ENCODE data around the gene AKAP13. TPM values are rescaled to one million over a fixed set of nuclear protein-coding genes. Genes with fewer than 3 reads are reported as not detected.
A peak's percentile ranks its signal among the peaks of the same experiment; 100 is the strongest.

AKAP13 gene
- total and polyA plus RNA-seq, 2 of the 13 experiments (the other 11 are each of a cell fraction or from before 2014, with no cell fraction given) = 6.7 to 27.1 TPM

DNA sequence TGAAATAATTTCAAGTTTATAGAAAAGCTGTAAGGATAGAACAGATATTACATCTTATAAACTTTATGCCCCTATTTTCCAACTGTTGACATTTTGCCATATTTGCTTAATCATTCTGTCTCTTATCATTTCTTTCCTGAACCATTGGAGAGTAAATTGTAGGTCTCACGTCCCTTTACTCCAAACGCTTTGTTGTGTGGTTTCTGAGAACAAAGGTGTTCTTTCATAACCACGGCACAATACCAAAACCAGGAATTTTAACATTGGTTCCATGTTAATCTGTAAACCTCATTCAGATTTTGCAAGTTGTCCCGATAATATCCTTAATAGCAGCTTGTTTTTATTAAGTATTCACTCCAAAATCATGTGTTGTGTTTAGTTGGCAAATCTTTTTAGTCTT lies 134.8 kb downstream of the AKAP13 start (continued):
- TF ChIP-seq PTBP1 (IDR thresholded peaks at IDR 0.05; ENCODE audit: low read depth, low read length, poor library complexity, severe bottlenecking) (no peak), ZEB1 (IDR thresholded peaks at IDR 0.05; ENCODE audit: insufficient replicate concordance, low read depth) (no peak), ZNF713 (CRISPR knock-in tag; IDR thresholded peaks at IDR 0.05) (no peak), IRF2 (CRISPR knock-in tag; IDR thresholded peaks at IDR 0.05) (no peak), CBX2 (IDR thresholded peaks at IDR 0.05; ENCODE audit: low read depth, low read length) (no peak), CBX2 (CRISPR knock-in tag; IDR thresholded peaks at IDR 0.05; ENCODE audit: low read depth) (no peak), KDM3A (CRISPR knock-in tag; IDR thresholded peaks at IDR 0.05; ENCODE audit: low read depth) (no peak), ZNF501 (CRISPR knock-in tag; IDR thresholded peaks at IDR 0.05) (no peak), ZNF562 (CRISPR knock-in tag; IDR thresholded peaks at IDR 0.05; ENCODE audit: borderline replicate concordance) (no peak), ZNF563 (CRISPR knock-in tag; IDR thresholded peaks at IDR 0.05) (no peak), KAT8 (CRISPR knock-in tag; IDR thresholded peaks at IDR 0.05) (peak; percentile 47; the same call in 1 of the 2 replicates), ZNF331 (CRISPR knock-in tag; IDR thresholded peaks at IDR 0.05) (0 out of 2 replicates have a peak, but pooled peaks have one; percentile 28), FOXM1 (CRISPR knock-in tag; IDR thresholded peaks at IDR 0.05) (no peak), POLR2AphosphoS5 (IDR thresholded peaks at IDR 0.05; ENCODE audit: low read depth, low read length) (no peak), PLRG1 (conservative IDR thresholded peaks at IDR 0.05) (no peak), CHD2 (IDR thresholded peaks at IDR 0.05; ENCODE audit: low read depth, low read length) (no peak), TMF1 (CRISPR knock-in tag; IDR thresholded peaks at IDR 0.05; ENCODE audit: low read depth) (no peak)
- TF ChIP-seq, protein P1, sequence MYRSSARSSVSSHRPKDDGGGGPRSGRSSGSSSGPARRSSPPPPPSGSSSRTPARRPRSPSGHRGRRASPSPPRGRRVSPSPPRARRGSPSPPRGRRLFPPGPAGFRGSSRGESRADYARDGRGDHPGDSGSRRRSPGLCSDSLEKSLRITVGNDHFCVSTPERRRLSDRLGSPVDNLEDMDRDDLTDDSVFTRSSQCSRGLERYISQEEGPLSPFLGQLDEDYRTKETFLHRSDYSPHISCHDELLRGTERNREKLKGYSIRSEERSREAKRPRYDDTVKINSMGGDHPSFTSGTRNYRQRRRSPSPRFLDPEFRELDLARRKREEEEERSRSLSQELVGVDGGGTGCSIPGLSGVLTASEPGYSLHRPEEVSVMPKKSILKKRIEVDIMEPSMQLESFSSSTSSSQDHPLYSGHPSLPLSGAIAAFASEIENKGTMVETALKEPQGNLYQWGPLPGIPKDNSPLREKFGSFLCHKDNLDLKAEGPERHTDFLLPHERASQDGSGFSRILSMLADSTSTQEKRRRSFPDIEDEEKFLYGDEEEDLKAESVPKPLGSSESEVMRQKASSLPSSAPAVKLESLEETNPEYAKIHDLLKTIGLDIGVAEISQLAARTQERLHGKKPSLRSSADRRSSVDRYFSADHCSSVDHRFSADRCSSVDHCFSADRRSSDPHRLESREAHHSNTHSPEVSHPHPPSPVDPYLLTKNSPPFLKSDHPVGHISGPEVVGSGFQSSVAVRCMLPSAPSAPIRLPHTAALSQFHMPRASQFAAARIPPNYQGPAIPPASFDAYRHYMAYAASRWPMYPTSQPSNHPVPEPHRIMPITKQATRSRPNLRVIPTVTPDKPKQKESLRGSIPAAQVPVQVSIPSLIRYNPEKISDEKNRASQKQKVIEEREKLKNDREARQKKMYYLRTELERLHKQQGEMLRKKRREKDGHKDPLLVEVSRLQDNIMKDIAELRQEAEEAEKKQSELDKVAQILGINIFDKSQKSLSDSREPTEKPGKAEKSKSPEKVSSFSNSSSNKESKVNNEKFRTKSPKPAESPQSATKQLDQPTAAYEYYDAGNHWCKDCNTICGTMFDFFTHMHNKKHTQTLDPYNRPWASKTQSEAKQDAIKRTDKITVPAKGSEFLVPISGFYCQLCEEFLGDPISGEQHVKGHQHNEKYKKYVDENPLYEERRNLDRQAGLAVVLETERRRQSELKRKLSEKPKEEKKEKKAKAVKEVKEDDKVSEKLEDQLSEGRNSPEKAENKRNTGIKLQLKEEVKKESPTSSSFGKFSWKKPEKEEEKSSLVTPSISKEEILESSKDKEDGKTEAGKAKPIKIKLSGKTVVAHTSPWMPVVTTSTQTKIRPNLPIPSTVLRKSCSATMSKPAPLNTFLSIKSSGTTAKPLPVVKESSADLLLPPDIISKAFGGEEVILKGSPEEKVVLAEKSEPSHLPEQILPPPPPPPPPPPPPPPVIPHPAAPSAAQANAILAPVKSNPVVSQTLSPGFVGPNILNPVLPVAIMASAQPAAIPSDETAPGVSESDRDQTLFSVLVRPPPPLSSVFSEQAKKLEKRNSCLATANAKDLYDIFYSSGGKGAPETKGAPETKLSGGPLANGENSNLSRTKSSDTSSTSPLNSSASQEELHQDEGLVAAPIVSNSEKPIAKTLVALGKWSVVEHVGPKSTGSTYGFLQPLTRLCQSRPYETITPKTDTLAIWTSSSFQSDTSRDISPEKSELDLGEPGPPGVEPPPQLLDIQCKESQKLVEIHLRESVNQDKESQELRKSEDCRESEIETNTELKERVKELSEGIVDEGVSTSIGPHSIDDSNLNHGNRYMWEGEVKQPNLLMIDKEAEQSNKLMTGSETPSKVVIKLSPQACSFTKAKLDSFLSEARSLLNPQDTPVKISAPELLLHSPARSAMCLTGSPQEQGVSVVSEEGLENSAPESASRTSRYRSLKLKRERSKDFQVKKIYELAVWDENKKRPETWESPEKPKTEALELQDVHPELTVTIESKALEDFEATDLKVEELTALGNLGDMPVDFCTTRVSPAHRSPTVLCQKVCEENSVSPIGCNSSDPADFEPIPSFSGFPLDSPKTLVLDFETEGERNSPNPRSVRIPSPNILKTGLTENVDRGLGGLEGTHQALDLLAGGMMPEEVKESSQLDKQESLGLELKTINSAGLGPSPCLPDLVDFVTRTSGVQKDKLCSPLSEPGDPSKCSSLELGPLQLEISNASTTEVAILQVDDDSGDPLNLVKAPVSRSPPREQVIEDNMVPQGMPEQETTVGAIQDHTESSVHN (CRISPR knock-in tag; IDR thresholded peaks at IDR 0.05) = no peak
- TF ChIP-seq, protein P2, sequence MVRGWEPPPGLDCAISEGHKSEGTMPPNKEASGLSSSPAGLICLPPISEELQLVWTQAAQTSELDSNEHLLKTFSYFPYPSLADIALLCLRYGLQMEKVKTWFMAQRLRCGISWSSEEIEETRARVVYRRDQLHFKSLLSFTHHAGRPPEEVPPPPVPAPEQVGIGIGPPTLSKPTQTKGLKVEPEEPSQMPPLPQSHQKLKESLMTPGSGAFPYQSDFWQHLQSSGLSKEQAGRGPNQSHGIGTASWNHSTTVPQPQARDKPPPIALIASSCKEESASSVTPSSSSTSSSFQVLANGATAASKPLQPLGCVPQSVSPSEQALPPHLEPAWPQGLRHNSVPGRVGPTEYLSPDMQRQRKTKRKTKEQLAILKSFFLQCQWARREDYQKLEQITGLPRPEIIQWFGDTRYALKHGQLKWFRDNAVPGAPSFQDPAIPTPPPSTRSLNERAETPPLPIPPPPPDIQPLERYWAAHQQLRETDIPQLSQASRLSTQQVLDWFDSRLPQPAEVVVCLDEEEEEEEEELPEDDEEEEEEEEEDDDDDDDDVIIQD (CRISPR knock-in tag; IDR thresholded peaks at IDR 0.05; ENCODE audit: low read depth) = peak; percentile 47; the same call in 1 of the 2 replicates
- TF ChIP-seq, protein P3, sequence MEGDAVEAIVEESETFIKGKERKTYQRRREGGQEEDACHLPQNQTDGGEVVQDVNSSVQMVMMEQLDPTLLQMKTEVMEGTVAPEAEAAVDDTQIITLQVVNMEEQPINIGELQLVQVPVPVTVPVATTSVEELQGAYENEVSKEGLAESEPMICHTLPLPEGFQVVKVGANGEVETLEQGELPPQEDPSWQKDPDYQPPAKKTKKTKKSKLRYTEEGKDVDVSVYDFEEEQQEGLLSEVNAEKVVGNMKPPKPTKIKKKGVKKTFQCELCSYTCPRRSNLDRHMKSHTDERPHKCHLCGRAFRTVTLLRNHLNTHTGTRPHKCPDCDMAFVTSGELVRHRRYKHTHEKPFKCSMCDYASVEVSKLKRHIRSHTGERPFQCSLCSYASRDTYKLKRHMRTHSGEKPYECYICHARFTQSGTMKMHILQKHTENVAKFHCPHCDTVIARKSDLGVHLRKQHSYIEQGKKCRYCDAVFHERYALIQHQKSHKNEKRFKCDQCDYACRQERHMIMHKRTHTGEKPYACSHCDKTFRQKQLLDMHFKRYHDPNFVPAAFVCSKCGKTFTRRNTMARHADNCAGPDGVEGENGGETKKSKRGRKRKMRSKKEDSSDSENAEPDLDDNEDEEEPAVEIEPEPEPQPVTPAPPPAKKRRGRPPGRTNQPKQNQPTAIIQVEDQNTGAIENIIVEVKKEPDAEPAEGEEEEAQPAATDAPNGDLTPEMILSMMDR (CRISPR knock-in tag; IDR thresholded peaks at IDR 0.05) = no peak
